H1 (cell line): ENCODE data around the gene TPSAB1. TPM values are rescaled to one million over a fixed set of nuclear protein-coding genes. Genes with fewer than 3 reads are reported as not detected.

Experiments
- HDAC6 ChIP-seq: IDR thresholded peaks from one replicate; pipeline ENCODE4 v1.7.1; 2012; ENCODE audit warnings: low read depth, mild to moderate bottlenecking, inconsistent platforms, low read length, moderate library complexity
- PHF8 ChIP-seq: fragments of 200-600 bp; sonication (generic); conservative IDR thresholded peaks from 2 replicates; pipeline ENCODE4 v1.7.1; 2012; ENCODE audit warnings: low read depth, mild to moderate bottlenecking, inconsistent platforms, low read length, moderate library complexity
- polyA plus RNA-seq, 7 experiments: library from polyadenylated mRNA; depleted of rRNA in 3 of 7; stranded (reverse) in 5 of 7; unstranded in 2 of 7; fragments of >200 nt in 5 of 7; fragments of 200-250 nt in 2 of 7; gene quantifications; 1 replicate in 5 of 7; 2 replicates in 1 of 7; 4 replicates in 1 of 7; pipeline versions ENCODE4 v1.2.1 to v1.2.3, GENCODE V29; 2011 to 2013; ENCODE audit warnings: missing spikeins in 2 of 7, mixed read lengths in 2 of 7
- total RNA-seq: library from RNA; stranded (reverse); fragmentation: NEBNext Ultra II Directional; extraction: Animal tissue kit (Norgen Biotek cat#: 25700); gene quantifications from 2 replicates; pipeline ENCODE4 v1.2.1, GENCODE V29; 2021
- TF ChIP-seq, protein P1 (sequence below): fragments of 300-600 bp; sonication (generic); IDR thresholded peaks from 2 replicates; pipeline ENCODE4 v1.7.1; 2012; ENCODE audit warnings: low read length, moderate library complexity, mild to moderate bottlenecking, inconsistent platforms; ENCODE audit not compliant: insufficient replicate concordance

The TPSAB1 gene
- total and polyA plus RNA-seq, 2 of the 8 experiments (the other 6 are each of a cell fraction or from before 2014, with no cell fraction given): 0.09 TPM; not detected in 1

DNA sequence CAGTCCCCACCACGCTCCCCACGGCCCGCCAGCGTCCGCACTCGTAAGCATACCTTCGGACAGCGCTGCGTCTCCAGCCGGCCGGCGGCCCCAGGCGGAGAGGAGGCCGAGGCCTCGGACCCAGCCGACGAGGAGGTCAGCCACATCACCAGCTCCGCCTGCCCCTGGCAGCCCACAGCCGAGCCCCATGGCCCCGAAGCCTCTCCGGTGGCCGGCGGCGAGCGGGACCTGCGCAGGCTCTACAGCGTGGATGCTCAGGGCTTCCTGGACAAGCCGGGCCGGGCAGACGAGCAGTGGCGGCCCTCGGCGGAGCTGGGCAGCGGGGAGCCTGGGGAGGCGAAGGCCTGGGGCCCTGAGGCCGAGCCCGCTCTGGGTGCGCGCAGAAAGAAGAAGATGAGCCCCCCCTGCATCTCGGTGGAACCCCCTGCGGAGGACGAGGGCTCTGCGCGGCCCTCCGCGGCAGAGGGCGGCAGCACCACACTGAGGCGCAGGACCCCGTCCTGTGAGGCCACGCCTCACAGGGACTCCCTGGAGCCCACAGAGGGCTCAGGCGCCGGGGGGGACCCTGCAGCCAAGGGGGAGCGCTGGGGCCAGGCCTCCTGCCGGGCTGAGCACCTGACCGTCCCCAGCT is 20.3 kb upstream of the TPSAB1 start (continued):
- TF ChIP-seq HDAC6 (no peak), PHF8 (no peak)
- TF ChIP-seq, protein P1, sequence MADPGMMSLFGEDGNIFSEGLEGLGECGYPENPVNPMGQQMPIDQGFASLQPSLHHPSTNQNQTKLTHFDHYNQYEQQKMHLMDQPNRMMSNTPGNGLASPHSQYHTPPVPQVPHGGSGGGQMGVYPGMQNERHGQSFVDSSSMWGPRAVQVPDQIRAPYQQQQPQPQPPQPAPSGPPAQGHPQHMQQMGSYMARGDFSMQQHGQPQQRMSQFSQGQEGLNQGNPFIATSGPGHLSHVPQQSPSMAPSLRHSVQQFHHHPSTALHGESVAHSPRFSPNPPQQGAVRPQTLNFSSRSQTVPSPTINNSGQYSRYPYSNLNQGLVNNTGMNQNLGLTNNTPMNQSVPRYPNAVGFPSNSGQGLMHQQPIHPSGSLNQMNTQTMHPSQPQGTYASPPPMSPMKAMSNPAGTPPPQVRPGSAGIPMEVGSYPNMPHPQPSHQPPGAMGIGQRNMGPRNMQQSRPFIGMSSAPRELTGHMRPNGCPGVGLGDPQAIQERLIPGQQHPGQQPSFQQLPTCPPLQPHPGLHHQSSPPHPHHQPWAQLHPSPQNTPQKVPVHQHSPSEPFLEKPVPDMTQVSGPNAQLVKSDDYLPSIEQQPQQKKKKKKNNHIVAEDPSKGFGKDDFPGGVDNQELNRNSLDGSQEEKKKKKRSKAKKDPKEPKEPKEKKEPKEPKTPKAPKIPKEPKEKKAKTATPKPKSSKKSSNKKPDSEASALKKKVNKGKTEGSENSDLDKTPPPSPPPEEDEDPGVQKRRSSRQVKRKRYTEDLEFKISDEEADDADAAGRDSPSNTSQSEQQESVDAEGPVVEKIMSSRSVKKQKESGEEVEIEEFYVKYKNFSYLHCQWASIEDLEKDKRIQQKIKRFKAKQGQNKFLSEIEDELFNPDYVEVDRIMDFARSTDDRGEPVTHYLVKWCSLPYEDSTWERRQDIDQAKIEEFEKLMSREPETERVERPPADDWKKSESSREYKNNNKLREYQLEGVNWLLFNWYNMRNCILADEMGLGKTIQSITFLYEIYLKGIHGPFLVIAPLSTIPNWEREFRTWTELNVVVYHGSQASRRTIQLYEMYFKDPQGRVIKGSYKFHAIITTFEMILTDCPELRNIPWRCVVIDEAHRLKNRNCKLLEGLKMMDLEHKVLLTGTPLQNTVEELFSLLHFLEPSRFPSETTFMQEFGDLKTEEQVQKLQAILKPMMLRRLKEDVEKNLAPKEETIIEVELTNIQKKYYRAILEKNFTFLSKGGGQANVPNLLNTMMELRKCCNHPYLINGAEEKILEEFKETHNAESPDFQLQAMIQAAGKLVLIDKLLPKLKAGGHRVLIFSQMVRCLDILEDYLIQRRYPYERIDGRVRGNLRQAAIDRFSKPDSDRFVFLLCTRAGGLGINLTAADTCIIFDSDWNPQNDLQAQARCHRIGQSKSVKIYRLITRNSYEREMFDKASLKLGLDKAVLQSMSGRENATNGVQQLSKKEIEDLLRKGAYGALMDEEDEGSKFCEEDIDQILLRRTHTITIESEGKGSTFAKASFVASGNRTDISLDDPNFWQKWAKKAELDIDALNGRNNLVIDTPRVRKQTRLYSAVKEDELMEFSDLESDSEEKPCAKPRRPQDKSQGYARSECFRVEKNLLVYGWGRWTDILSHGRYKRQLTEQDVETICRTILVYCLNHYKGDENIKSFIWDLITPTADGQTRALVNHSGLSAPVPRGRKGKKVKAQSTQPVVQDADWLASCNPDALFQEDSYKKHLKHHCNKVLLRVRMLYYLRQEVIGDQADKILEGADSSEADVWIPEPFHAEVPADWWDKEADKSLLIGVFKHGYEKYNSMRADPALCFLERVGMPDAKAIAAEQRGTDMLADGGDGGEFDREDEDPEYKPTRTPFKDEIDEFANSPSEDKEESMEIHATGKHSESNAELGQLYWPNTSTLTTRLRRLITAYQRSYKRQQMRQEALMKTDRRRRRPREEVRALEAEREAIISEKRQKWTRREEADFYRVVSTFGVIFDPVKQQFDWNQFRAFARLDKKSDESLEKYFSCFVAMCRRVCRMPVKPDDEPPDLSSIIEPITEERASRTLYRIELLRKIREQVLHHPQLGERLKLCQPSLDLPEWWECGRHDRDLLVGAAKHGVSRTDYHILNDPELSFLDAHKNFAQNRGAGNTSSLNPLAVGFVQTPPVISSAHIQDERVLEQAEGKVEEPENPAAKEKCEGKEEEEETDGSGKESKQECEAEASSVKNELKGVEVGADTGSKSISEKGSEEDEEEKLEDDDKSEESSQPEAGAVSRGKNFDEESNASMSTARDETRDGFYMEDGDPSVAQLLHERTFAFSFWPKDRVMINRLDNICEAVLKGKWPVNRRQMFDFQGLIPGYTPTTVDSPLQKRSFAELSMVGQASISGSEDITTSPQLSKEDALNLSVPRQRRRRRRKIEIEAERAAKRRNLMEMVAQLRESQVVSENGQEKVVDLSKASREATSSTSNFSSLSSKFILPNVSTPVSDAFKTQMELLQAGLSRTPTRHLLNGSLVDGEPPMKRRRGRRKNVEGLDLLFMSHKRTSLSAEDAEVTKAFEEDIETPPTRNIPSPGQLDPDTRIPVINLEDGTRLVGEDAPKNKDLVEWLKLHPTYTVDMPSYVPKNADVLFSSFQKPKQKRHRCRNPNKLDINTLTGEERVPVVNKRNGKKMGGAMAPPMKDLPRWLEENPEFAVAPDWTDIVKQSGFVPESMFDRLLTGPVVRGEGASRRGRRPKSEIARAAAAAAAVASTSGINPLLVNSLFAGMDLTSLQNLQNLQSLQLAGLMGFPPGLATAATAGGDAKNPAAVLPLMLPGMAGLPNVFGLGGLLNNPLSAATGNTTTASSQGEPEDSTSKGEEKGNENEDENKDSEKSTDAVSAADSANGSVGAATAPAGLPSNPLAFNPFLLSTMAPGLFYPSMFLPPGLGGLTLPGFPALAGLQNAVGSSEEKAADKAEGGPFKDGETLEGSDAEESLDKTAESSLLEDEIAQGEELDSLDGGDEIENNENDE: no peak
